Endodermal cell (in vitro differentiated cells): Measurements from ENCODE around the gene CCDC15. TPM values are rescaled to one million over a fixed set of nuclear protein-coding genes. Genes with fewer than 3 reads are reported as not detected.

ENCODE experiments used
- DNase-seq: peaks from one replicate; pipeline ENCODE4 v3.0.0-alpha.2; 2017
- H3K27ac ChIP-seq: 2 replicates; pipeline ENCODE4 v1.5.1; 2013; ENCODE audit warnings: mild to moderate bottlenecking, low read depth, low read length, moderate library complexity
- H3K27me3 ChIP-seq: 2 replicates; pipeline ENCODE4 v1.6.1; 2013; ENCODE audit warnings: mild to moderate bottlenecking, low read length, moderate library complexity; ENCODE audit not compliant: insufficient read depth, control insufficient read depth, poor library complexity, severe bottlenecking
- H3K36me3 ChIP-seq: 2 replicates; pipeline ENCODE4 v1.7.0; 2013; ENCODE audit warnings: mild to moderate bottlenecking, low read length, moderate library complexity; ENCODE audit not compliant: control insufficient read depth, insufficient read depth
- H3K4me1 ChIP-seq: one replicate; pipeline ENCODE4 v1.7.0; 2013; ENCODE audit warnings: low read length; ENCODE audit not compliant: control insufficient read depth, insufficient read depth
- H3K4me3 ChIP-seq: 2 replicates; pipeline ENCODE4 v1.5.1; 2013; ENCODE audit warnings: mild to moderate bottlenecking, low read length, moderate library complexity
- H3K9ac ChIP-seq: 2 replicates; pipeline ENCODE4 v1.6.1; 2013; ENCODE audit warnings: mild to moderate bottlenecking, low read length, moderate library complexity; ENCODE audit not compliant: poor library complexity, severe bottlenecking; ENCODE audit errors: extremely low read depth
- H3K9me3 ChIP-seq: 2 replicates; pipeline ENCODE4 v1.6.1; 2013; ENCODE audit warnings: mild to moderate bottlenecking, low read length, moderate library complexity; ENCODE audit not compliant: control insufficient read depth
- H3K27ac Mint-ChIP-seq: 2 replicates; pipeline ENCODE4 v1.8.0; 2020; ENCODE audit warnings: mixed read lengths
- H3K27me3 Mint-ChIP-seq: 2 replicates; pipeline ENCODE4 v1.8.0; 2021; ENCODE audit warnings: mild to moderate bottlenecking, mixed read lengths; ENCODE audit not compliant: insufficient read depth
- H3K36me3 Mint-ChIP-seq: 2 replicates; pipeline ENCODE4 v1.8.0; 2020; ENCODE audit warnings: low read depth, mixed read lengths
- H3K4me1 Mint-ChIP-seq: 2 replicates; pipeline ENCODE4 v1.8.0; 2020; ENCODE audit warnings: mixed read lengths
- H3K4me3 Mint-ChIP-seq: 2 replicates; pipeline ENCODE4 v1.8.0; 2020; ENCODE audit warnings: mild to moderate bottlenecking, moderate library complexity, mixed read lengths
- H3K9me3 Mint-ChIP-seq: 2 replicates; pipeline ENCODE4 v1.8.0; 2020; ENCODE audit warnings: mild to moderate bottlenecking, mixed read lengths
- CTCF ChIP-seq: fragments of 200-600 bp; sonication (generic); conservative IDR thresholded peaks from 2 replicates; pipeline ENCODE4 v1.5.0; 2021; ENCODE audit warnings: antibody characterized with exemption, mild to moderate bottlenecking
- WGBS, 2 experiments: methylation state at CpG; one replicate each; pipeline versions ENCODE4 v1.1.5 to v1.1.7; 2013; ENCODE audit warnings: missing lambda C conversion rate in 2 of 2, mixed read lengths in 1 of 2; ENCODE audit not compliant: insufficient coverage in 1 of 2, insufficient read length in 1 of 2; 5-methylcytosine and 5-hydroxymethylcytosine counted together
- total RNA-seq, 2 donors: library from RNA; stranded (reverse); fragmentation: NEBNext Ultra II Directional in 1 of 2; extraction: Animal tissue kit (Norgen Biotek cat#: 25700) in 1 of 2; gene quantifications; 2 replicates in 1 of 2; 3 replicates in 1 of 2; pipeline ENCODE4 v1.2.1, GENCODE V29; 2021

The CCDC15 gene
- total RNA-seq, 2 donors from 2014 or later, result 3.3 TPM

GRCh38 chr11:125049164-125049792 lies 95.3 kb downstream of the CCDC15 start:
- Histone ChIP-seq H3K4me1 (no peaks in the 10 kb centered on the region), H3K9me3 (no peaks in the 10 kb centered on the region), H3K4me3 (no peak overlapping the region), H3K27me3 (no peaks in the 10 kb centered on the region), H3K36me3 (no peaks in the 10 kb centered on the region), H3K27ac (no peak overlapping the region), H3K9ac (no peak overlapping the region)
- Mint-ChIP-seq H3K27ac (no peak overlapping the region), H3K36me3 (peaks cover 5% of the 10 kb centered on the region), H3K27me3 (no peaks in the 10 kb centered on the region), H3K9me3 (peaks cover 12% of the 10 kb centered on the region), H3K4me1 (no peaks in the 10 kb centered on the region), H3K4me3 (no peak overlapping the region)
- 91 to 100% methylated on average over 3 to 4 of the region's 4 CpGs for WGBS, 2 experiments
- DNase-seq, result no peak
- no peak for TF ChIP-seq CTCF

- Histone ChIP-seq H3K36me3 (no peaks in the 10 kb centered on the region), H3K27ac (no peak overlapping the region), H3K9ac (no peak overlapping the region), H3K27me3 (no peaks in the 10 kb centered on the region), H3K9me3 (no peaks in the 10 kb centered on the region), H3K4me3 (no peak overlapping the region), H3K4me1 (no peaks in the 10 kb centered on the region)
- Mint-ChIP-seq H3K27me3 (no peaks in the 10 kb centered on the region), H3K4me1 (peaks cover 5% of the 10 kb centered on the region), H3K9me3 (no peaks in the 10 kb centered on the region), H3K4me3 (no peak overlapping the region), H3K36me3 (no peaks in the 10 kb centered on the region), H3K27ac (no peak overlapping the region)
- no peak for TF ChIP-seq CTCF
- DNase-seq, result no peak
Measured at GRCh38 chr11:125052047-125052446, 98.0 kb downstream of the CCDC15 start.

- no peak overlapping the region for H3K4me3 Mint-ChIP-seq
- H3K4me1 Mint-ChIP-seq, result peaks cover 5% of the 10 kb centered on the region
- H3K36me3 Mint-ChIP-seq, result no peaks in the 10 kb centered on the region
- H3K4me1 ChIP-seq, result no peaks in the 10 kb centered on the region
- H3K9me3 Mint-ChIP-seq, result no peaks in the 10 kb centered on the region
- H3K9me3 ChIP-seq, result no peaks in the 10 kb centered on the region
- DNase-seq, result no peak
- H3K27me3 ChIP-seq, result no peaks in the 10 kb centered on the region
- no peak overlapping the region for H3K27ac ChIP-seq
- no peak overlapping the region for H3K27ac Mint-ChIP-seq
- H3K36me3 ChIP-seq, result no peaks in the 10 kb centered on the region
- no peak overlapping the region for H3K4me3 ChIP-seq
- no peak for TF ChIP-seq CTCF
- WGBS, 2 experiments, result 84 to 88% methylated on average over 1 of the region's 1 CpG
- H3K27me3 Mint-ChIP-seq, result no peaks in the 10 kb centered on the region
- H3K9ac ChIP-seq, result no peak overlapping the region
Measured at GRCh38 chr11:125053167-125053566, 99.2 kb downstream of the CCDC15 start.
